GM18951 (cell line): Measurements from ENCODE around the gene LHFPL5.

ENCODE experiments used
- POLR2A ChIP-seq: IDR thresholded peaks from 4 replicates; pipeline ENCODE4 v1.6.1; 2011; ENCODE audit warnings: mild to moderate bottlenecking; ENCODE audit not compliant: insufficient read length, insufficient read depth; ENCODE audit errors: extremely low read depth
- in situ Hi-C: fragments of 300-500 bp; cut with MboI; formaldehyde crosslinking; loops from one replicate; pipeline ENCODE4 v1.12.0; 2022; ENCODE audit warnings: low sequenced_read_pairs, mixed read lengths, inconsistent platforms; ENCODE audit not compliant: unreplicated experiment

Gene LHFPL5

GRCh38 chr6:35852994-35853393 is 47.8 kb downstream of the LHFPL5 start:
- in situ Hi-C loops, result no loop called here
- no peak for TF ChIP-seq POLR2A

GRCh38 chr6:35856250-35856649 is 51.1 kb downstream of the LHFPL5 start:
- in situ Hi-C loops, result no loop called here
- TF ChIP-seq POLR2A, result no peak

GRCh38 chr6:35857853-35858252 is 52.7 kb downstream of the LHFPL5 start:
- no peak for TF ChIP-seq POLR2A
- in situ Hi-C loops, result no loop called here

- no peak for TF ChIP-seq POLR2A
- in situ Hi-C loops, result no loop called here
Measured at GRCh38 chr6:35859367-35859766, 54.2 kb downstream of the LHFPL5 start.
